ENCODE measurements around the gene ZFYVE9.

The ZFYVE9 gene

GRCh38 chr1:52153898-52154297 is 12.0 kb downstream of the ZFYVE9 start:
- no peak for DNase-seq (ENCODE audit: low read depth)
- TF ChIP-seq, protein P1, sequence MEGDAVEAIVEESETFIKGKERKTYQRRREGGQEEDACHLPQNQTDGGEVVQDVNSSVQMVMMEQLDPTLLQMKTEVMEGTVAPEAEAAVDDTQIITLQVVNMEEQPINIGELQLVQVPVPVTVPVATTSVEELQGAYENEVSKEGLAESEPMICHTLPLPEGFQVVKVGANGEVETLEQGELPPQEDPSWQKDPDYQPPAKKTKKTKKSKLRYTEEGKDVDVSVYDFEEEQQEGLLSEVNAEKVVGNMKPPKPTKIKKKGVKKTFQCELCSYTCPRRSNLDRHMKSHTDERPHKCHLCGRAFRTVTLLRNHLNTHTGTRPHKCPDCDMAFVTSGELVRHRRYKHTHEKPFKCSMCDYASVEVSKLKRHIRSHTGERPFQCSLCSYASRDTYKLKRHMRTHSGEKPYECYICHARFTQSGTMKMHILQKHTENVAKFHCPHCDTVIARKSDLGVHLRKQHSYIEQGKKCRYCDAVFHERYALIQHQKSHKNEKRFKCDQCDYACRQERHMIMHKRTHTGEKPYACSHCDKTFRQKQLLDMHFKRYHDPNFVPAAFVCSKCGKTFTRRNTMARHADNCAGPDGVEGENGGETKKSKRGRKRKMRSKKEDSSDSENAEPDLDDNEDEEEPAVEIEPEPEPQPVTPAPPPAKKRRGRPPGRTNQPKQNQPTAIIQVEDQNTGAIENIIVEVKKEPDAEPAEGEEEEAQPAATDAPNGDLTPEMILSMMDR (conservative IDR thresholded peaks at IDR 0.05; ENCODE audit: low read length), result no peak
- H3K4me3 ChIP-seq (ENCODE audit: low read length), result no peak overlapping the region

DNA sequence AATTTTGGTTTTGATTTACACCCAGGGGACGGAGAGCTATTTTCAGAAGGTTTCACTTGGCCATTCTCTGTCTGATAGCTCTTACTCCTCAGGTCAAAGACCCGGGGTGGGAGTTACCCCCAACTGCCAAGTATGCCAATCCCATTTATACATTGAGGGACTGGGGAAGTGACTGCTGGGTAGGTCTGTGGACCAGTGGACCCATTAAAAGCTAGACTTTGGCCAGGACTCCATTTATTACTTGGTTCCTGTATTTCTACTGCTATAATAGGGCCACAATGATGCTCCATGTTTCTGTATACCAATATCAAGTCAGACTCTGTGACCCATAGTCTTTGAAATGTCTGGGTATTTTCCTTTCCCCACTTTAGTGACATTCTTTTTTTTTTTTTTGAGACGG is 14.6 kb downstream of the ZFYVE9 start:
- DNase-seq (ENCODE audit: low read depth), result no peak
- TF ChIP-seq, protein P1 (conservative IDR thresholded peaks at IDR 0.05; ENCODE audit: low read length), result no peak
- H3K4me3 ChIP-seq (ENCODE audit: low read length), result no peak overlapping the region

GRCh38 chr1:52157582-52157981 is 15.7 kb downstream of the ZFYVE9 start:
- H3K4me3 ChIP-seq (ENCODE audit: low read length), result no peak overlapping the region
- peak; percentile 35 for DNase-seq (ENCODE audit: low read depth)
- TF ChIP-seq, protein P1 (conservative IDR thresholded peaks at IDR 0.05; ENCODE audit: low read length), result no peak

GRCh38 chr1:52158218-52158617 is 16.3 kb downstream of the ZFYVE9 start:
- TF ChIP-seq, protein P1 (conservative IDR thresholded peaks at IDR 0.05; ENCODE audit: low read length), result no peak
- H3K4me3 ChIP-seq (ENCODE audit: low read length), result no peak overlapping the region
- DNase-seq (ENCODE audit: low read depth), result no peak

GRCh38 chr1:52159033-52159789 is 17.3 kb downstream of the ZFYVE9 start:
- DNase-seq (ENCODE audit: low read depth), result peak; percentile 48
- TF ChIP-seq, protein P1 (conservative IDR thresholded peaks at IDR 0.05; ENCODE audit: low read length), result no peak
- H3K4me3 ChIP-seq (ENCODE audit: low read length), result no peak overlapping the region

- no peak overlapping the region for H3K4me3 ChIP-seq (ENCODE audit: low read length)
- DNase-seq (ENCODE audit: low read depth), result no peak
- TF ChIP-seq, protein P1 (conservative IDR thresholded peaks at IDR 0.05; ENCODE audit: low read length), result no peak
These were observed 21.1 kb downstream of the ZFYVE9 start for GRCh38 chr1:52162947-52163346.

GRCh38 chr1:52164604-52165003 is 22.7 kb downstream of the ZFYVE9 start:
- no peak for DNase-seq (ENCODE audit: low read depth)

More at GRCh38 chr1:52164604-52165003, 22.7 kb downstream of the ZFYVE9 start:
- TF ChIP-seq, protein P1 (conservative IDR thresholded peaks at IDR 0.05; ENCODE audit: low read length), result no peak
- H3K4me3 ChIP-seq (ENCODE audit: low read length), result no peak overlapping the region

Data from AG10803 (cell line).